CD4-positive, alpha-beta T cell treated with Interleukin-17A for 1 hour (primary cell): Measurements from ENCODE around the gene CBY3.
A peak's percentile ranks its signal among the peaks of the same experiment; 100 is the strongest.
"Not testable (repeated sequence)": the region's sequence is repeated elsewhere in the genome, so short reads cannot be mapped to it uniquely, and the experiment has no call there.

Experiments used
- DNase-seq: peaks from one replicate; pipeline ENCODE4 v3.0.0-alpha.2; 2020

The CBY3 gene

GRCh38 chr5:179680780-179681401, at the start of gene CBY3:
Gene CBY3 (minus strand): TSS chr5:179681034. CDS start chr5:179680918, 116 bp downstream.
- DNase-seq: no peak

- DNase-seq: no peak
Observed at GRCh38 chr5:179730356-179730755, 49.5 kb upstream of the CBY3 start.

GRCh38 chr5:179729727-179730126, 48.9 kb upstream of the CBY3 start:
- no peak for DNase-seq

GRCh38 chr5:179729303-179729702, 48.5 kb upstream of the CBY3 start:
- no peak for DNase-seq

GRCh38 chr5:179727106-179727505, 46.3 kb upstream of the CBY3 start:
- DNase-seq: no peak

GRCh38 chr5:179724163-179724562, 43.3 kb upstream of the CBY3 start:
- no peak for DNase-seq

GRCh38 chr5:179720222-179720621, 39.4 kb upstream of the CBY3 start:
- no peak for DNase-seq

- DNase-seq: no peak
Observed at GRCh38 chr5:179716286-179716685, 35.5 kb upstream of the CBY3 start.

GRCh38 chr5:179700401-179700918, 19.6 kb upstream of the CBY3 start:
- DNase-seq: no peak

GRCh38 chr5:179699616-179700237, 18.9 kb upstream of the CBY3 start:
- DNase-seq: peak; percentile 37

- no peak for DNase-seq
Observed at GRCh38 chr5:179698935-179699615, 18.2 kb upstream of the CBY3 start, which contains the start of gene CANX. Gene CANX (plus strand): TSS chr5:179698967. CDS start chr5:179705682, 6,715 bp downstream.

- peak; percentile 100 for DNase-seq
Observed at GRCh38 chr5:179697993-179698934, 17.4 kb upstream of the CBY3 start.

- not testable (repeated sequence) for DNase-seq
Observed at GRCh38 chr5:179697543-179697942, 16.7 kb upstream of the CBY3 start.

- no peak for DNase-seq
Observed at GRCh38 chr5:179697108-179697507, 16.3 kb upstream of the CBY3 start.

GRCh38 chr5:179696603-179697002, 15.8 kb upstream of the CBY3 start:
- DNase-seq: no peak

GRCh38 chr5:179694561-179694960, 13.7 kb upstream of the CBY3 start:
- no peak for DNase-seq

- DNase-seq: not testable (repeated sequence)
Observed at GRCh38 chr5:179689212-179689611, 8.4 kb upstream of the CBY3 start.

GRCh38 chr5:179680014-179680779, 637 bp downstream of the CBY3 start:
- no peak for DNase-seq

GRCh38 chr5:179679014-179679674, 1.7 kb downstream of the CBY3 start:
- peak; percentile 82 for DNase-seq

GRCh38 chr5:179678223-179679013, 2.4 kb downstream of the CBY3 start:
- DNase-seq: peak; percentile 94
